ENCODE results near the gene KCNH1.
A peak's percentile ranks its signal among the peaks of the same experiment; 100 is the strongest.
"Not testable (repeated sequence)": the region's sequence is repeated elsewhere in the genome, so short reads cannot be mapped to it uniquely, and the experiment has no call there.

The KCNH1 gene

DNA sequence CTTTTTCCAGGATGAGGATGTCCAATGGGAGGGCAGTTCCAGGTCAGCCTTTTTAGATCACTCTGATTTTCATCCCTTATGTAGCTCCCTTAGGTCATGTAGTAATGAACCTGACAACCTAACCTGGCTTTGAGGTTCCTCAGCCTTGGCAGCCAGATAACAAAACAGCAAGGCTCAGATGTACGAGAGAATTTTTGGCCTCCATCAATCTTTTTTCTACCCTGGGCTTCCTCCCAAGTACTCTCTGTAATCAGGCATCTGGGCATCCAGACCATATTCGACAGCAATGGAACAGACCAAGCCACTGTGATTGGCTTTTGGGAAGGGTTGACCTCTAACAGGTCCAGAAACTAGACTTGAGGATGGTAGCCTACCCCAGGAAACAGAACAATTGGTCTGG lies 38.6 kb downstream of the KCNH1 start:
- DNase-seq (ENCODE audit: low spot score) = no peak

GRCh38 chr1:211092955-211093354 lies 41.0 kb downstream of the KCNH1 start:
- DNase-seq (ENCODE audit: low spot score) = no peak

- no peak for DNase-seq (ENCODE audit: low spot score)
Measured at GRCh38 chr1:211091867-211092266, 42.1 kb downstream of the KCNH1 start.

- DNase-seq (ENCODE audit: low spot score) = no peak
Measured at GRCh38 chr1:211089536-211089935, 44.4 kb downstream of the KCNH1 start.

DNA sequence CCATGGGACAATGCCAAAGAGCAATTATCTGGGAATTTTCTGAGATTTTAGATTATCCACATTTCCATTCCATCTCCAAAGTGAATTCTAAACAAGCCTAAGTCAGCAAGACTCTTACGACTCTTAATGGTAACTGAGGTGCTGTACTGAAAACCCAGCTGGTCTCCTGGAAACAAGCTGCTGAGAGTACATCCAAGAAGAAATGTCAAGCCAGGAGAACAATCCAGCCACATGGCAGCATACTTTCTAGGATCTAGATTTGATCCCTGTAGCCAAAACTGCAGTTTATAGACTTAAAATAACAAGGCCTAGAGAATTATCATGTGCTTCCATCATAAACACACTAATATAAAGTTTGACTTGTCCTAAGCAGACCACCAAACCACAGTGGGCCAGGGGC lies 45.8 kb downstream of the KCNH1 start:
- DNase-seq (ENCODE audit: low spot score) = no peak

- no peak for DNase-seq (ENCODE audit: low spot score)
Measured at GRCh38 chr1:211082824-211083223, 51.1 kb downstream of the KCNH1 start.

DNA sequence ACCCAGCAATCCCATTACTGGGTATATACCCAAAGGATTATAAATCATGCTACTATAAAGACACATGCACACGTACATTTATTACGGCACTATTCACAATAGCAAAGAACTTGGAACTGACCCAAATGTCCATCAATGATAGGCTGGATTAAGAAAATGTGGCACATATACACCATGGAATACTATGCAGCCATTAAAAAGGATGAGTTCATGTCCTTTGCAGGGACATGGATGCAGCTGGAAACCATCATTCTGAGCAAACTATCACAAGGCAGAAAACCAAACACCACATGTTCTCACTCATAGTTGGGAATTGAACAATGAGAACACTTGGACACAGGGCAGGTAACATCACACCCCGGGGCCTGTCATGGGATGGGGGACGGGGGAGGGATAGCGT lies 52.5 kb downstream of the KCNH1 start:
- DNase-seq (ENCODE audit: low spot score) = not testable (repeated sequence)

DNA sequence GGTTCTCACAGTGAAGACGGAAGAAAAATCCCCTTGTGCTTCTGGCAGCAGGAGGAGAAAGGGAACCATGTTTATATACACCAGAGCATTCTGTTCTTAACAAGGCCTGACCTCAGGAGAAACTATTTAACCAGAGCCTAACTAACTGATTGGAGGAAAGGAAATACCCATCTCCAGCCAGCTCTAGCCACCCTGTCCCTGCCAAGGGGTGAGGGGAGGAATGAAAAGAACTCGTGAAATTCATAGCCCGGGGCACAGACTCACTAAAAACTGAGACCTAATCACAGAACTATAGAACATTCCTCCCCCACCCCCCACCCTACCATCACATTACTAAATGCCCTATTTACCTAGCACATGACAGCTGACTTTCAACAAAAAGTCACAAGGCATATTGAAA lies 65.0 kb downstream of the KCNH1 start:
- DNase-seq (ENCODE audit: low spot score) = no peak

DNA sequence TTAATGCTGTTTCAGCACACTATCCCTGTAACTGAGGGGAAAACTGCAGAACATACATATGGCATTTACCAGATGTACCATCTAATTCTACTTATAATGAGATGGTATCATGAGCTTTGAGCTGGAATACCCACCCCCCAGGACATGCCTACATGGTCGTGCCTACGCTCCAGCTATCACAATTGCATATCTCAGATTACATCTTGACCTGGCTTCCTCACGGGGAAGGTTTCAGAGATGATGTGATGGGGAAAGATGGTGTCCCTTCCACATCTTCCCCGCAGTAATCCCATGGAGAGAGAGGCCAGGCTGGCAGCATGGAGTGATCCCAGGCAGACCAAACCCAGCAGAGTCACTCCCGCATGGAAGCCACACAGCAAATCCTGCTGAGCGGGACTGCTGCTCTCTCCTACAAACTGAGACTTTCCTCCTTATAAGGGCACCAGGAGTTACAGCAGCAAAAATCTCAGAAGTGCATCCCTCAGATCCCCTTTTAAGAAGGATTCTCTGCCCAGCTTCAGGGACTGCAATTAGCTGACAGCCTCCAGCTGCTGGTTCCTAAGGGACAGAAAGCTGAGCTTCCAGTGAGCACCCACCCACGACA lies 67.1 kb downstream of the KCNH1 start:
- DNase-seq (ENCODE audit: low spot score) = no peak

GRCh38 chr1:211041838-211042237 lies 92.1 kb downstream of the KCNH1 start:
- not testable (repeated sequence) for DNase-seq (ENCODE audit: low spot score)

GRCh38 chr1:211037095-211037494 lies 96.9 kb downstream of the KCNH1 start:
- DNase-seq (ENCODE audit: low spot score) = peak; percentile 58

DNA sequence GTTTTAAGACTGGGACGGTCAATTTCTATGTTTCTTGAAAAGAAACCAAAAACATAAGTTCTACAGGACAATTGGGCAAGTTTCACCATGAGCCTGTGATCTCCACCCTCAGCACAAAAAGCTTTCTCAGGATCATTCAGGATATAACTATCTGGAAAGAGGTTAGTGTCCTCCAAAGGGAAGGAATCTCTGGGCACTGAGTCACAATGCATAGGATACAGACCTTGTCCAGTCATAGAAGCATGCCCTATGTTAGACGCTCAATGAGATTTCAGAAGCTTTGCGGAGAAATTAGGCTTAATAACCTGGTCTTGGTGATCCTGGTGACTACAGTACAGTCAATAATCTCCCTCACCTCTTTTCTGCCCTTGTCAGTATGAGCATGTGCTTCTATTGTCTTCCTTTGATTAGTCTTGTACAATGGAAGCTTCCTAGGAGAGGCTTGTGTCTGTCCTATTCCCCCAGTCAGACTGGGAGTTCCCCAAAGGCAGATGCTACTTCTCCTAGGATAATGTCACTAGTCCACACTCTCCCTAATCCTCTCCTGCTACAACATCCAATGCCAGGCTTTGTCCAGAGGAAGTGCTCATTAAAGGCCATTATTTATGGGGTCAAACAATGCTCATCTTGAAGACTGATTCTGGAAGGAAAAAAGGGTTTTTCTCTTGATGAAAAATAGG lies 97.4 kb downstream of the KCNH1 start:
- DNase-seq (ENCODE audit: low spot score) = no peak

DNA sequence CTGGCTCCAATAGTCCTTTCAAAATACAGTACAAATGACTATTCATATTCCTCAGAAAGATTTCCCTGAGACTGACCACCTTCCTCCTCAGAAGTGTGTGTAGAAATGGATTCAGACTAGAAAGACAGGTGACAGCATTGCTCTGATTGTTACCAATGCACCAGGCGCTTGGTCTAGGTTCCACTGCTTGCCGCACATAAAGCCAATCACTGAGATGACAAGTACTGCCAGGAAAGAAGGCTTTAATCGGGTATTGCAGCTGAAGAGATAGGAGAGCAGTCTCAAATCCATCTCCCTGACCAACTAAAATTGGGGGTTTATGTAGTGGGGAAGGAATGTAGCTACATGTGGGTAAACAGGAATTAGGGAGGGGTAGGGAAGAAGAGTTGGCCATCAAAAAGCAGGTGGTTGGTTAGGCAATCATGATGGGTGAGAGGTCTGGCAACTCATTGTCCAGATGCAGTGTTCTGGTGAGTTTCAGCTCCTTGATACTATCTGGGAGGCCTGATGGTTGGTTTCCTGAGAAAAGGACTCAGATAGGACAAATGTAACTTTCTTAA lies 98.0 kb downstream of the KCNH1 start:
- no peak for DNase-seq (ENCODE audit: low spot score)

- no peak for DNase-seq (ENCODE audit: low spot score)
Measured at GRCh38 chr1:211033921-211034525, 99.9 kb downstream of the KCNH1 start.

DNA sequence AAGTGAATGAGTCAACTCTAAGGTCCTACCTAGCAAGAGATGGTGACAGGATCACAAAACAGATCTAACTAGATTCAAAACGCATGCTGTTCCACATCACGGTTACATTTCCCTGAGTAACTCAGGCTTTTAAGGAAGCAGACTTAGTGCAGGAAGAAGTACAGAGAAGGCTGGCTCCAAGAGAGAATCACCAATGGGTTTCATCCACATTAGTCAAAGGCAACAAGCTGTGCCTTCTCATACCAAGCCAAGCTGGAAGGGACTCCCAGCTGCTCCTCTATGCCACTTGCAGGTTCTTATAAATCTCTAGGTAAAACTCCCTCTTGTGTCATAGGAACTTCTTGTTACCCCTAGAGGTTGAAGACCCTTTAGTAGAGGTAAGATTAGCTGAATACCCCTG lies 109.0 kb downstream of the KCNH1 start:
- DNase-seq (ENCODE audit: low spot score) = no peak

GRCh38 chr1:211019266-211019665 lies 114.7 kb downstream of the KCNH1 start:
- DNase-seq (ENCODE audit: low spot score) = no peak

- no peak for DNase-seq (ENCODE audit: low spot score)
Measured at GRCh38 chr1:211018690-211019089, 115.3 kb downstream of the KCNH1 start.

DNA sequence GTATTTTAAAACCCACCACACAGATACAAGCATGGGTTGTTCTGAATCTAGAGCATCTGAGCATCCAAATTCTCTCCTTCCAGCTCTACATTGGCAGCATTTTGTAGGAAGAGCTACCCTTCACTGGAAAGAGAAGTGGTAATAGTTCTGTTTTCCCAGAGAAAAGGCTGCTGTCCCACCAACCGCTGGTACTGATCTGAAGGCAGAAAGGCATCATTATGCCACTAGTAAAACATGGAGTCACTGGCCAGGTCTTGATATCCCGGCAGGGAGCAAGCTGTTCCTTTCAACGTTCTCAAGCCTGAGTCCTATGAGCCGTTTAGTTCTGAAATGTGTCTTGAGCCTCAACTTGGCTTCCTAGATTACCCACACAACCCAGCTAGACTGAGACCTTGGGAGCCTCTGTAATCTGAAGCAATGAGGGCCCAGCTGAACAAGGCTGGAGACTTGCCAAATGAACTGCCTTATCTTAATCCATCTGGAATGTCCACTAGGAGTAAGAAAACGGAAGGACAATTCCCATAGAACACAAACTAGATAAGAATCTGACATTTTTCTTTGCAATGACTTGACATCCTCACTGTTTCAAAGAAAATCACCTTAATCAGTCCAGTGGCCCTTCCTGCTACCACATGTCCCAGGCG lies 116.8 kb downstream of the KCNH1 start:
- DNase-seq (ENCODE audit: low spot score) = no peak

DNA sequence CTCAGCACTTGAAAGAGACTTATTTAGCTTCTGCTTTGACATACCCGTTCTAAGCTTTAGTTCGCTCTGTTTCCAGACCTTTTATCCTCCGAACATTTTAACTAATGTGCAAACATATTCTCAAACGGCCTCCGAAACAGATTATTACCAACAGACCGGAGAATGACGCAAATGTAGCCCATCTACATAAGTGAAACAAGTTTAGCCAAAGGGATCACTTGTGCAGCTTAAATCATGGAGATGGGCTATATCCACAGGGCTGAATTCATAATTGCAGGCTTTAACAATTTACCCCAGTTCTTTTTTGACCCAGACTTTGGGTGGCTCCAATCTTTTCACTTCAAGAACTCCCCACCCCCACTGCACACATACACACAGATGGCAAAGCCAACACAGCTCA lies 119.7 kb downstream of the KCNH1 start:
- no peak for DNase-seq (ENCODE audit: low spot score)

GRCh38 chr1:211013346-211014240 lies 120.4 kb downstream of the KCNH1 start:
- no peak for DNase-seq (ENCODE audit: low spot score)

DNA sequence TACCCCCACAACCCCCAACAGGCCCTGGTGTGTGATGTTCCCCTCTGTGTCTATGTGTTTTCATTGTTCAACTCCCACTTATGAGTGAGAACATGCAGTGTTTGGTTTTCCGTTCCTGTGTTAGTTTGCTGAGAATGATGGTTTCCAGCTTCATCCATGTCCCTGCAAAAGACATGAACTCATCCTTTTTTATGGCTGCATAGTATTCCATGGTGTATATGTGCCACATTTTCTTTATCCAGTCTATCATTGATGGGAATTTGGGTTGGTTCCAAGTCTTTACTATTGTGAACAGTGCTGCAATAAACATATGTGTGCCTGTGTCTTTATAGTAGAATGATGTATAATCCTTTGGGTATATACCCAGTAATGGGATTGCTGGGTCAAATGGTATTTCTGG lies 122.8 kb downstream of the KCNH1 start:
- DNase-seq (ENCODE audit: low spot score) = not testable (repeated sequence)

DNA sequence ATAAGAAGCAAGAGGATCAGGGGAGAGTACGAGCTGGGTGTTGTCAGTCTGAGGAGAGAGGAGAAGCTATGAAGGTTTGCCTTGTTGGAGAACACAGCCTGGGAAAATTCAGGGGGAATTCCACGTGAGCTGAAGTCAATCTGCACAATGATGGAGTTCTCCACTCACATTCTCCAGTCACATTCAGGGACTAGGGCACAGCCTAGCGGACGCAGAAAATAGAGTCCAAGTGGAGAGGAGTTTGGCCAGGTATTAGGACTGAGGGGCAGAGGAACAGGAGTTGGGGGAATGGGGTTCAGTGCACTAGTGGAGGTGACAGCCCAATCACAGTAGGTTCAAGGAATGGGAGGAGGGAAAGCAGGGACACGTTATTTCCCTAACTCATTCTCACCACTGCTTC lies 124.0 kb downstream of the KCNH1 start:
- DNase-seq (ENCODE audit: low spot score) = no peak

Data from hepatic stellate cell (primary cell).